Loucy (cell line): ENCODE measurements around the gene MAML3.

ENCODE experiments used
- CTCF ChIP-seq: fragments of 200-600 bp; sonication (generic); conservative IDR thresholded peaks from 2 replicates; pipeline ENCODE4 v1.5.1; 2014; ENCODE audit warnings: mild to moderate bottlenecking, antibody characterized with exemption, low read length
- EZH2phosphoT487 ChIP-seq: fragments of 200-600 bp; IDR thresholded peaks from 2 replicates; pipeline ENCODE4 v1.6.1; 2018; ENCODE audit warnings: antibody characterized with exemption, mild to moderate bottlenecking, moderate library complexity, borderline replicate concordance

- TF ChIP-seq CTCF (no peak), EZH2phosphoT487 (no peak)
These were observed 83.6 kb downstream of the MAML3 start for GRCh38 chr4:140070366-140070765.
